HG03135 (cell line): Measurements from ENCODE around the gene PAX1.

ENCODE experiments used
- ATAC-seq: cut with Tn5 transposase; IDR thresholded peaks from one replicate; pipeline ENCODE4 v1.9.1; 2021; ENCODE audit warnings: mild to moderate bottlenecking, moderate library complexity; ENCODE audit not compliant: unreplicated experiment

PAX1 gene

DNA sequence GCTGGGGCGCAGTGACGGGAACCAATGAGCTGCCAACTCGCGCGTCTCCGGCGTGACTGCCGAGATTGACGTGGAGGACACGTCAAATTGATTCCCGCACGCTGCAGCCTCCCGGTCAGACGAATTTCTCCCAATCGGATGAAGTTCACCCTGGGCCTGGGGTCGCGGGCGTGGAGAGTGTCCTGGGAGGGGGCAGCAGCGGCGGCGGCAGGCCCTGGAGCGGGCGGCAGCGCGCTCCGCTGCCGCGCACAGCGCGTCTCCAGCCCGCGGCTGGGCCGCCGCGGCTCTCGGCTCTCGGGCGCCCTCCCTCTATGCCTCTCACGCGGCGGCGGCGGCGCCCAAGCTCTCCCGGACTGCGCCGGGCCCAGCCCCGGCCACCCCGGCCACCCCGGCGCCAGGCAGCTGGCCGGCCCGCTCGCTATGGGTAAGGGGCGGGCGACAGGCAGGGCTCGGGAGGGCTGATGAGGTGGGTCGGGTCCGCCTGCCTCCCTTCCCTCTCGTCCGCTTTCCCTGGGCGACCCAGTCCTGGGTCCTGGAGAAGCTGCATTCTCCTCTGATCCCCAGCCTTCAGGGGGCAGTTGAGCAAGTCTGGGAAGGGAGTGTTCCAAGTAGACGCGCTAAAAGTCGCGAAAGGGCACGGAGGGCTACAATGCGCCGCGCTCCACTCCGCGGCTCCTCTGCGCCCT is at the start of gene PAX1:
TSS of gene PAX1 (plus strand) at position 90 of the 686 bp plus-strand sequence. CDS start at position 139, 49 bp downstream.
- ATAC-seq, result no peak

DNA sequence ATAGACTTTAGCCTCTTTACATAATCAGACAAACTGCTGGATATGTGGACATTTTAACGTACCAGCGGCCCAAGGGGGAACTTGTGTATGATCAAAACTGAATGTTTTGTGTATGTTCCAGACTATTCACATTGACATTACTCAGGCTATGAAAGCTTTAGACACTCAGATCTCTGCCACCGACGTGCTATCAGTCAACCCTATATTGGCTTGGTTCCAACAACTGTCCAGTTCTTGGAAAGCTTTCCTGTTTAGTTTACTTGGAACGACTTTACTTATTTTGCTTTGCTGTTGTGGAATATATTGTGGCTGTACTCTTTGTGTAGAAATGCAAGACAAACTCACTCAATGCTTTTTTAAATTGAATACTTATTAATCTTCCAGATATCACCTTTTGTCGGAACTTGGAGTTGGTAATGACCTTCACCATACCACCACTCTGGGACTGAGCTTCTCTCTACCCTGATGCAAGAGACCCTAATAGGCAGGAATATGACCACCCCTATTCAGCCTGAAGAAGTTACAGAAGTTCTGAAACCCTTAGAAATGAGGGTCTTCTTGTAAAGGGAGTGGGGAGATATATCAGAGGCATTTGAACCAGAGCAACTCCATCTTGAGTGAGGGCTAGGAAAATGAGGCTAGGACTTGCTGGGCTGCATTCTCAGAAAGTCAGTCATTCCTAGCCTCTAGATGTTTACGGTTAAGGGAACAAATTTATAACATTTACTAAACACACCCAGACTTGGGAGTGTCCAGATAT is 49.0 kb upstream of the PAX1 start:
- no peak for ATAC-seq

DNA sequence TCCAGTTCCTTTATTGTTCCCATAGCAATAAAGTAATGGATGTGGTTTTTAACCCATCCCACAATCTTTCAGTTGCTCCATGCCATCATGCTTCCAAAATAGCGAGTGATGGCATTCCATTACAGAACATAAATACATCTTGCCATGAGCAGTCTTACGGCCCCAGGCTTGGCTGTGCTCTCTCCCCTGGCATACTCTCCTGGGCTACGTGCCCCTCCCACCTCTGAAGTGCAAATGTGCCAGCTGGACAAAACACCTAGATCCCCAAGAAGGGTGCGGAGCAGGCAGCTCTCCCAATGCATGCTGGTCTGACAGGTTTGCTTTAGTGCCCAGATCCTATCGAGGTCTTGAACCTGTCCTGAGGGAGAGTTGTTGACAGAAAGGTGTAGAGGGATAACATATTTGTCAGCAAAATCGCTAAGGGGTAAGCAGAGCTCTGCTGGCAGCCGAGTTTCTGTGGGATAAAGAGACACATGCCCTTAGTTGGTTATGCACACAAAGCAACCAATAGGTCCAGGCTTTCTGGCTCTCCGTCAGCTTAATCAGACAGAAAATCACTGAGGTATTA is 43.9 kb upstream of the PAX1 start:
- no peak for ATAC-seq

DNA sequence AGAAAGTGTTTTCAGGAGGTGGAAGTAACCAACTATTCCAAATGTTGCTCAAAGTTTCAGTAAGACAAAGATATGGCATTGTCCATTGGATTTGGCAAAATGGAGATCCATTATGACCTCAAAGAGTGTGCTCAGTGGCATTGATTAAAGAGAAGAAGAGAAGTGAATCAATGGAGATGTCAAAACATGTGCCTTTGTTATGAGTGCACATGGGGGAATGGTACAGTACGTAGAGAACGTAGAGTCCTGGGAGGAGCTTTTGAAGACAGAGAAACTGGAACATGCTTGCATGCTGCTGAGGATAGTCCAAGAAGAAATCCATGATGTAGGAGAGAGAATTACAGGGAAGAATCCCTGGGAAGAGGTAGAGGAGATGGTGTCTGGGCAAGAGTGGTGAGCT is 42.0 kb upstream of the PAX1 start:
- ATAC-seq, result no peak

DNA sequence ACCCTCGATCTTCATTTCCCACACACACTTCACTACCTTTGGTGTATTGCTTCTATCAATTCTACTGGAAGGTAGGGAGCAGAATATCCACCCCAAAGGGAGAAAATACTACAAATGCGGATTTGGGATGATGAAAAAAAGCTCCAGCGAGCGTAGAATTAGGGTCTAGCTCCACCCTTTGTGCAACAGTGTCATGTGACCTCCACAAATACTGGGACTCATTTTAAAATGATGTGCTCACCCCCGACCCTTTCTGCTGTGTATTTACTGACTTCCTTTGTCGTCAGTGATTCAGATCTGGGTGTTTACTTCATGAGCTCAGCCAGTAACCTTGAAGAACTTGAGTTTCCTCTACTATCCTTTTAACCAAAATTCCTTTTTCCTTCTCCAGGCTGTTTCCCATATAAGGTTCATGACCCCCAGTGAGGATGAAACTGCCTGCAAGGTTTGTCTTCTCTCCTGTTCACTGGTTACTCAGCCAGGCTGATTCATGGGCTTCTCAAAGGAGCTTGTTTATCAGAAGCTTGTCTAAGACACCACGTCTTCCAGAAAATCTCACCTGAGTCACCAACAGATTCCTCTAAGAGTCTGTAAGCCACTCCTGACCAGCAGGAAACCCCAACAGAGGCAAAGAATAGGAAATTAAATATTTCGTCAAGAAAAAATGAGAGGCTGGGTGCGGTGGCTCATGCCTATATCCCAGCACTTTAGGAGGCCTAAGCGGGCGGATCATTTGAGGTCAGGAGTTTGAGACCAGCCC is 39.6 kb upstream of the PAX1 start:
- ATAC-seq, result no peak

DNA sequence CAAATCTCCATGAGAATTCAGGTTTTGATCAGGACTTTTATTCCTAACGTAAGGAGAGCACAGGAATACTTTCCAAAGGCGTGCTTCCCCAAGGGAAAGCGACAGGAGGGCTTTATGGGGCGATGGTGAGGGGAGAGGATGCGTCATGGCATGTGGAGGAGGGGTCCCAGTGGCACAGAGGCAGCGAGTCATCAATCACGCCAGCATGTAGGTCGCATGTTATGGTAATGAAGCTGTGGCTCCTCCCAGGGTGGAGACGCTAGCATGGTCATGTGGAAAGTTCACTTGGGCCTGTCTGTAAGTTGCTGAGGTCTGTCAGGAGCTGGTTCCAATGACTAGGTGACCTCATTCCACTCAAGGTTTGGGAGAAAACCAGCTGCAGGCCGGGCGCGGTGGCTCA is 35.3 kb upstream of the PAX1 start:
- no peak for ATAC-seq

DNA sequence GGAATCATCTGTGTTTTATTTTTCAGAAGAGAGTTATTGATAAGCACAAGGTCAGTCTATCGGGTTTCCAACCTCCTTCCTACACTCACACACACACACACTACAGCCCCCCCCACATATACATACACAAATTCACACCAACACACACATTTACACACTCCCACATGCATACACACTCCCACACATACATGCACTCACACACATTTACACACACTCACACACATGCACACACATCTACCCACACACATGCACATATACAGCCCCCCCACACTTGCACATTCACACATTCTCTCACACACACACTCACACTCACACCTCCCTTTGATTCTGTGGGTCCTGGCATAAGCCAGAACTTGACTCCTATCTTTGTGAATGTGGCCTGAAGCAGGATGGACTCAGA is 34.5 kb upstream of the PAX1 start:
- ATAC-seq, result no peak

DNA sequence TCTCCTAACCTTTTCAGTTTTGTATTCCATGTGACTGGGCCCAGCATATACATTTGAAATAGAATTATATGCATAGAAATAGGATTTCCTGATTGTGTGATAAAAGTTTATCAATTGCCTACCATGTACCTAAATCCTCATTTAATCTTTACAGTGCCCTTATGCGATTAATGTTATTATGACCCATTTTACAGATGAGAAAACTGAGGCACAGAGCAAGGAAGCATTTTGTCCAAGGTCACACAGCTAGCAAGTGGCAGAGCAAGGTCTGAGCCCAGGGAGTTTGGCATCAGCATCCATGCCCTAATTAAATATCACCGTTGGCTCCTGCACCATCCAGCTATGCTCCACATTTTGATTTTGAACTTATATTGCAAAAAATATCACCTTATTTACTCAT is 28.2 kb upstream of the PAX1 start:
- ATAC-seq, result no peak

DNA sequence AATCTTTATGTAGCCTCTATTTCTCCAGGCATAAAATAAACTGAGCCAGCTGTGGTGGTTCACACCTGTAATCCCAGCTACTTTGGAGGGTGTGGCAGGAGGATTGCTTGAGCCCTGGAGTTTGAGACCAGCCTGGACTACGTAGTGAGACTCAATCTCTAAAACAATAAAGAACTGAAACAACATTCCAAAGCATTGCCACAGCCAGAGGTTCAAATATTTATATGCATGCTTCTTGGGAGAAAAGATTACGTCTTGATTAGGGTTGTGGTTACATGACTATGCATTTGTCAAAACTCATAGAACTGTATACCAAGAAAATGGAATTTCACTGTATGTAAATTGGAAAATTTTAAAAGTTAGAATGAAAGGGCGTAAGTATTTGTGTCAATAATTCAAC is 27.7 kb upstream of the PAX1 start:
- ATAC-seq, result no peak

DNA sequence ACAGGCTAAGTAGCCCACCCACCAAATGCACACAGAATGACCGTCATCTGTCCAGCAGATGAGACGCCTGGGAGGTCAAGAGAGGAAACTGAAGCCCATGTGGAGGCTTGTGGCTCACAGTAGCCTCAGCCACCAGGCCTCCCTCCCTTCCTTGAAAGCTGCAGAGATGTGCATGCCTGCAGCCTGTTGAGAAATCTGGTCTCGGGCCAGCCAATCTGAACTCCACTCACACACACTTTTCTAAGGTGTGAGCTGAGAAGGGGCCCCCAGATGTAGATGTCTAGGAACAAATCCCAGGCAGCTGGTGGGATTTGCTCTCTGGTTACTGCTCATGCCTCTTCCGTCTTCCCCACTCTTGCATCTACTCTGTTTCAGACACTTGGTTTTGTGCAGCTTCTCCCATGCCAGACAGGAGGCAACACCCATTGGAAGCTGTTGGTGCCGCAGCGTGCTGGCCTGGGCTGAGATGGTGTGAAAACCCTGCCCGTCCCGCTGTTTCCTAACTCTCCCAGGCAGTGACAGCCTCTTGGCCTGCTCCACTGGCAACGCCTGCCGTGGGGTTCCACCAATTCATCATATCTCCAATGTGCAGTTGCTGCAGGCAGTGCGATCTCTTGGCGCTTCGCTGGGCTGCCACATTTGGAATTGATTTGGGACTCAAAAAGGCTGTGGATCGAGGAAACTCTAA is 24.1 kb upstream of the PAX1 start:
- ATAC-seq, result no peak

DNA sequence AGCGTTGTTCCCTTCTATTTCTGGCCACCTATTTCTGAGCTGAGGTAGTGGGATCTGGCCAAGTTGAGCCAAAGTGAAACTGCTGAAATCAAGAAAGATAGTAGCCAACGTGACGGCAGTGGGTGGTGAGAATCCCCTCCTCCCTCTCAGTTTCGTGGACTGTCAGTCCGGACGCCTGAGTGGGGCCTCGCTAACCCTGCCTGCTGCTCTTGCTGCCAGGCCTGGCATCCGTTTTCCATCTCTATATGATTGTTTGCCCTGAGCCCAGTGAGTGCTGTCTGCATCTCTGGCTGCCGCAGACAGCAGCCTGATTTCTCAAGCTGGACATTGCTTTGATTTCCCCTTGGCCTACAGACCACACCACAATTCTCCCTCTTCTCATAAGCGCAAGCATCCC is 23.5 kb upstream of the PAX1 start:
- no peak for ATAC-seq

DNA sequence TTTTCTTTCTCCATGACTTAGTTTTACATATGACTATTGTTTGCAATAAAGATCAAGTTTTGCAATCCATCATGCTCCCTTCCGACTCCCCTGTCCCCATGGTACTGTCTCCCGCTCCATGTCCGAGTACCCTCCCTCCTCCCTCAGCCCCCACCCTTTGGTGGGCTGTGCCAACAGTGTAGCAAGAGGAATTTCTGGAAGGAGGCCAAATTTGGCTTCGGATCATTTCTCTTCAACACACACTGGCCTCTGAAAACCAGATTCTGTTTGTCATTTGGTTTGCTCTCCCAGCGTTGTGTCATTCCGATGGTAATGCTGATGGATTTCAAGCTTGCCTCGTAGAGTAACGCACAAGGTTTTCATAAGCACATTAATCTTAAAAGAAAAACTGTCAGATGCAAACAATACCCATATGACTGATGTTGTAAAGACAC is 22.9 kb upstream of the PAX1 start:
- no peak for ATAC-seq

DNA sequence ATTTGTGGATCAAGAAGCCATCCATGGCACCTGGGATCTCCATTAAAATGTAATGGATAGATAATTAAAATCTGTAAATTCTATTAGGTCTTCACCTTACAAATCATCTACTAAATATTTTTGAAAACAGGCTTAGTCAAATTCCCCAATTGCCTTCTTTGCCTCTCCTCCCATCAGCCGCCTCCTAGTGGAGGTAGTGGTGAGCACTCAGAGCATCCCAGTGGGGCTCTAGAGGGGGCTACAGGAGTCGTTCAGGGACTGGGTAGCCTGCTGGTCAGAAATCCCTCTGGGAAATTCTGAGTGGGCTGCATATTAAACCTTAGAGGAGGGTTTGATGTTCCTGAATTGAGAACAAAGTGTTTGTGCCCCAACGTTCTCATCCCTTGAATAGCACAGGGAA is 20.8 kb upstream of the PAX1 start:
- ATAC-seq, result no peak

DNA sequence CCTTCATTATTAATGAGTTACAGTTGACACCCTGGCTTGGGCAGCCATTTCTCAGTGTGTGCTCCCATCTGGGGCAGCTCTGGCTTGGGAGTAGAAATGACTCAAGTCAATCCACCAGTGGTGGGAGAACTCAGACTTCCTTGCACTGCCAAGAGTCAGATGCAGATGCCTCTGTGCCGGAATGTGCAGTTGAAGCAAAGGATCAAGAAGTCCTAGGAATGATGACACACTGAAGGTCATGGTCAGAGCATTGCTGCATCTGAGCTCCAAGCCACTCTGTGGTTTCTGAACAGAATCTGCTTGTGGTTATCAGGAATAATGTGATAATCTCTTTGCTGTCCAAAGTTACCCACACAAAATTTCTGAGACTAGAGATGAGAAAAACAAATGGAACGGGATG is 19.5 kb upstream of the PAX1 start:
- ATAC-seq, result no peak

DNA sequence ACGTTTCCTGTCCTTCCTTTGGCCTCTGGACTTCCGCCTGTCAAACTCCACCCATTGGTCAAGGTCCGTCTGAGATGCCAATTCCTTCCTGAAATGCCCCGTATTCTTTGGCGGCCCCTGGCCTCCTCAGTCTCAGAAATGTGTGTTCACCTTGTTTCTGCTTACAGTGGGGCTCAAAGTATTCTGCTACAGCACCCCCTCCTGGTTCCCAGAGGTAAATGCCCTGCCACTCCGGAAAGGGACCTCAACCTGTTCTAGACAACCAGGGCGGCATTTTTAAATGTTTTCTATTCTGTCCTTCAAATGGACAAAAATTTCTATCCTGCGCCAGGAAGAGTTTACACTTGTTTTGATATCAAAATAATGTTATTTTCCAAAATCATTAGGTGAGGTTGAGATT is 12.1 kb upstream of the PAX1 start:
- ATAC-seq, result no peak

DNA sequence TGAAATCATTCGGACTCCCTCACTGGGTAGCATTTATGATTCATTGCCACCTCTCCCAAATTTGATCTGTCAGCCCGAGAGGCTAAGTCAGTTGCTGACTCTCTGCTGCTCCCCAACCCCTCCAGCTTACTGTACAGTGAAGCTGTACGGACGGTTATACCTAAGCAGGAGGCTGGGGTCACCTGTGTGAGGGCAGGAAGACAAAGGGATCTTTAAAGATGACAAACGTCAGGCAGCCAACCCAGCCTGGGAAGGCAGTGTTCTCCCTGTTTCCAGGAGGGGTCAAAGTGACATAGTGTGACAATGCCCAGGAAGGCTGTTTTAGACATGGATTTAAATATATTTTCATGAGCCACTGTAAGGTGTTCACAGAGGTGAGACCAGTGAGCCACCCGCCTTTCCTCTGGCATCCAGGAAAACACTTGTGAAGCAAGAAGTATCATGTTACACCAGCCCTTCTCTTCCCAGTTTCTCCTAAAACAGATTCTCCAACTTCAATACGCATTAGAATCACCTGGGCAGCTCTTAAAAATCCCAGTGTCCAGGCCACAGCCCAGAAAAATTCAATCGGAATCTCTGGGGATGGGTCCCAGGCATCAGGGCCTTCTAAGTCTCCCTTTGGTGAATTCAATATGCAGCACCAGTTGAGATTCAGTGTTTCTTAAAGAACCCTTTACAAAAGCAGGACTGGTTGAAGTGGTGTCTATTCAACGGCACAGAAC is 6.8 kb upstream of the PAX1 start:
- ATAC-seq, result no peak

DNA sequence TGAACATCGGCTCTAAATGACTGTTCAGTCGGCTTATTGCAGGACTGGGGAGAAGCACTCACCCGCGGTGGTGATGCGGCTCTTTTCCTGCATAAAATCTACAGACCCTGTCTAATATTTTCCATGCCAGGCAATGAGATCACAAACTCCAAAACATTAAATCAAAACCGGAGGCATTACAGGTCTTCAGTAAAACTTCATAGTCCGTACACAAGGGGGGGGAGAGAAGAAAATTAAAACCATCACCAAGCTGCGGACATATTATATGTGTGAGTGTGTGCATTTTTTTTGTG is 6.3 kb upstream of the PAX1 start:
- no peak for ATAC-seq

DNA sequence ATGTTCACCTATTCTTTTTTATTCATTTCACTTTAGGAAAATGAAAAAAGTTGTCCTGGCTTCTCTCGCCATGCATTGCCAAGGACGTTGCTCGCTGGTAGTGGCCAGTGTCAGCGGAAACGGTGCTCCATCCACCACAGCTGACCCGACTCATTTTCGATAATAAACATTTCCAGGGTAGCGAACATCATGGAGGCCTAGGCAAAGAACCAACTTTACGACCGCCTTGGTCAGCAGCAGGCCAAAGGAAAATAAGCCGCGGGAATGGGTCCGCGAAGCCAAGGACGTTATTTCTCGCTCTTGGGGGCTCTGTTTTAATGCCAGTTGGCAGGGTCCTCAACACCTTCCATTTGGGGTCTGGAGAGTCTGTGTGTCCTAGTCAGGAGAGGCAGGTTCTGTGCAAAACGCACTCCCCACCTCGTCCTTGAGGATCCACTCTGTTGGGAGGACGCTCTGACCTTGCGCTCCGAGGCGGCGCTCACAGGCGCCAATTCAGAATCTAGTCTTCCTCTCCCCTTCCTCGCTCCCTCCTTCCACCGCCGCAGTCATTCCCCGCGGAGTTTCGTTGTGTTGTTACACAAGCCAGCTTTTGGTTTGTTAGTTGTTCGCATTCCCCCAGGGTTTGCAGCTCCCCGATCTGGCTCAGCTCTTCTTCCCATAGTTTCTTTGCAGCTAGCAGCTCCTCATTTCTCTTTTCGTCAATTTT is 4.1 kb upstream of the PAX1 start:
- ATAC-seq, result no peak

DNA sequence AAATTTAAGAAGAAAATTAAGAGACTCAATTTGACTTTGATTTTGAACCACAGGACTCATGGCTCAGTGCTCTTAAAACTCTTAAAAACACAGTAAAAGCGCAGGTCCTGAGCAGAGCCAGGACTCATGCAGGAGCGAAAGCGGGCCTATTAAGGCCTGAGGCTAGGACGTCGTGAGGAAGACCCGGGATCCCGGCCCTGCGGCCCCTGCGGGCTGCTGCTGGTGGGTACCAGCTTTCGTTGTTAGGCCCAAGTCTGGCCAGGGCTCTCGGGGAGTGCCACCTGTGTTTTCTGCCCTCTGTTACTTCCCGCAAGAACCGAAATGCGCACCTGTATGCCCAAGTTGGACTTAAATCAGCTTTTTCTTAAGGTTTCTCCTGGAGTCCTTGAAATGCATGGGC is 3.4 kb upstream of the PAX1 start:
- ATAC-seq, result no peak
